Panc1 (cell line): Measurements from ENCODE around the gene RPS24. TPM values are rescaled to one million over a fixed set of nuclear protein-coding genes. Genes with fewer than 3 reads are reported as not detected.

Experiments
- ATAC-seq: fragments of 200-7000 bp; cut with Tn5 transposase; 2 replicates; pipeline ENCODE4 v1.9.1; 2020; ENCODE audit warnings: mild to moderate bottlenecking, moderate library complexity
- BruUV-seq: library from RNA; stranded (reverse); fragments of 400-500 nt; replicated peaks from 2 replicates; lab custom pipeline; 2021; lab: Mats Ljungman, UMichigan
- CTCF ChIA-PET: fragments of 300-600 bp; sonication (Branson Sonifier 250); formaldehyde crosslinking; loops from one replicate; lab custom pipeline; 2022; ENCODE audit warnings: antibody characterized with exemption; lab: Charles Lee
- POLR2A ChIA-PET: fragments of 300-600 bp; sonication (Branson Sonifier 250); formaldehyde crosslinking; loops from one replicate; lab custom pipeline; 2022; ENCODE audit warnings: antibody characterized with exemption; lab: Charles Lee
- DNase-seq: peaks from one replicate; pipeline ENCODE4 v3.0.0-alpha.2; 2010; ENCODE audit warnings: low read depth, low spot score
- H3K27ac ChIP-seq: 2 replicates; pipeline ENCODE4 v1.5.1; 2011; ENCODE audit warnings: mild to moderate bottlenecking, low read length, inconsistent platforms
- H3K27me3 ChIP-seq: fragments of 200-500 bp; sonication (Bioruptor generic); 2 replicates; pipeline ENCODE4 v1.6.0; 2014; ENCODE audit warnings: low read length, inconsistent platforms; ENCODE audit not compliant: control insufficient read depth, insufficient read depth
- H3K36me3 ChIP-seq: fragments of 200-500 bp; sonication (Bioruptor generic); 2 replicates; pipeline ENCODE4 v1.5.1; 2014; ENCODE audit warnings: inconsistent platforms, mild to moderate bottlenecking, low read length, moderate library complexity; ENCODE audit not compliant: control insufficient read depth, insufficient read depth
- H3K4me1 ChIP-seq: 2 replicates; pipeline ENCODE4 v1.5.1; 2011; ENCODE audit warnings: inconsistent platforms, mild to moderate bottlenecking, low read length, moderate library complexity; ENCODE audit not compliant: control insufficient read depth, insufficient read depth
- H3K4me3 ChIP-seq, 2 experiments: 2 replicates each; pipeline ENCODE4 v1.5.1; 2011 to 2012; ENCODE audit warnings: low read depth in 2 of 2, low read length in 2 of 2, mild to moderate bottlenecking in 2 of 2, inconsistent platforms in 1 of 2, moderate library complexity in 1 of 2
- H3K9me3 ChIP-seq: fragments of 200-500 bp; sonication (Bioruptor generic); 2 replicates; pipeline ENCODE4 v1.5.1; 2014; ENCODE audit warnings: low read depth, mild to moderate bottlenecking, inconsistent platforms, low read length, moderate library complexity; ENCODE audit not compliant: control insufficient read depth, insufficient read depth
- POLR2AphosphoS5 ChIP-seq: IDR thresholded peaks from 2 replicates; pipeline ENCODE4 v1.6.1; 2012; ENCODE audit warnings: mild to moderate bottlenecking, low read depth, low read length, moderate library complexity
- SIN3A ChIP-seq: IDR thresholded peaks from 2 replicates; pipeline ENCODE4 v1.6.1; 2012; ENCODE audit warnings: low read depth, mild to moderate bottlenecking, low read length, moderate library complexity, borderline replicate concordance; ENCODE audit not compliant: insufficient read depth
- TCF7L2 ChIP-seq: IDR thresholded peaks from 2 replicates; pipeline ENCODE4 v1.6.1; 2011; ENCODE audit warnings: mild to moderate bottlenecking, low read depth, low read length, inconsistent platforms
- in situ Hi-C: cut with HindIII; loops from 2 replicates; pipeline ENCODE4 v1.10.0; 2016; ENCODE audit warnings: low sequenced_read_pairs, low pct_unique_long_range_greater_than_20kb
- intact Hi-C: fragments of 100-400 bp; cut with micrococcal nuclease; formaldehyde crosslinking; loops from one replicate; pipeline ENCODE4 v1.10.0; 2022; ENCODE audit not compliant: unreplicated experiment
- total RNA-seq: library from RNA; stranded (reverse); gene quantifications from one replicate; pipeline ENCODE4 v1.2.1, GENCODE V29; 2021; ENCODE audit not compliant: unreplicated experiment
- TF ChIP-seq, protein P1 (sequence below): fragments of 450-650 bp; IDR thresholded peaks from 2 replicates; pipeline ENCODE4 v1.5.1; 2017; ENCODE audit warnings: mild to moderate bottlenecking
- TF ChIP-seq, protein P2 (sequence below), 2 experiments: IDR thresholded peaks; 2 replicates each; pipeline ENCODE4 v1.6.1; 2011 to 2012; ENCODE audit warnings: low read depth in 2 of 2, control low read depth in 1 of 2, low read length in 1 of 2, mild to moderate bottlenecking in 1 of 2, moderate library complexity in 1 of 2; ENCODE audit not compliant: insufficient read depth in 1 of 2

Gene RPS24
- total RNA-seq, 1 experiment from 2014 or later = 1,400 TPM

DNA sequence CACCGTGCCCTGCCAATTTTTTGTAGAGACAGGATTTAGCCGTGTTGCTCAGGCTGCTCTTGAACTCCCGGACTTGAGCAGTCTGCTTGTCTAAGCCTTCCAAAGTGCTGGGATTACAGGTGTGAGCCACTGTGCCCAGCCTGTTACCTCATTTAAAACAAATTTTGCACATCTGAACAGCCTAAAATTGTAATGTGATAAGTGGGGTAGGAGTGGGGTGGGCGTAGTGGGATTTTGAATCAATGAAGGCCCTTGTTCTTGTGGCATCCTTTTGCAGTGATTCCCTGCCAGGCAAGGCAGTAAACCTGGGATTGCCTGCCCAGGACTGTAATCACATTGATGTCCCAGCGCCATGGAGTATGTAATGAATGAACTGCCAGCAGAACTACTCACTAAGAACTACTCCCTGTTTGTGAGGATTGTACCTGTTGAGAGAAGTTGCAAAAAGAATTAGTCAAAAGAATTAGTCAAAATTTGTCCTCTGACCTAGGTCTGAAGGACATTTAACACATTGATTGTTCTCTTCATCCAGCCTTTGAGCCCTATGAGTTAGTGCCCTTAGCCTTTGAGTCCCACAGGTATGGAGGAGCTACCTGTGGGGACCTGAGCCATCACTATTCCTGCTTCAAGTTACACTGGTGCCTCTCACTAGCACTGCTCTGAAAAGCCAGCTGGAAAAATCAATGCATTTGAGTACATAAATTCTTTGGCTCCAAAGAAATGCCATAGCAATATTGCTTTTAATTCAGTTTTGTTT, 5.3 kb downstream of the RPS24 start:
- TF ChIP-seq TCF7L2 (no peak), POLR2AphosphoS5 (no peak), SIN3A (no peak)
- TF ChIP-seq, protein P1, sequence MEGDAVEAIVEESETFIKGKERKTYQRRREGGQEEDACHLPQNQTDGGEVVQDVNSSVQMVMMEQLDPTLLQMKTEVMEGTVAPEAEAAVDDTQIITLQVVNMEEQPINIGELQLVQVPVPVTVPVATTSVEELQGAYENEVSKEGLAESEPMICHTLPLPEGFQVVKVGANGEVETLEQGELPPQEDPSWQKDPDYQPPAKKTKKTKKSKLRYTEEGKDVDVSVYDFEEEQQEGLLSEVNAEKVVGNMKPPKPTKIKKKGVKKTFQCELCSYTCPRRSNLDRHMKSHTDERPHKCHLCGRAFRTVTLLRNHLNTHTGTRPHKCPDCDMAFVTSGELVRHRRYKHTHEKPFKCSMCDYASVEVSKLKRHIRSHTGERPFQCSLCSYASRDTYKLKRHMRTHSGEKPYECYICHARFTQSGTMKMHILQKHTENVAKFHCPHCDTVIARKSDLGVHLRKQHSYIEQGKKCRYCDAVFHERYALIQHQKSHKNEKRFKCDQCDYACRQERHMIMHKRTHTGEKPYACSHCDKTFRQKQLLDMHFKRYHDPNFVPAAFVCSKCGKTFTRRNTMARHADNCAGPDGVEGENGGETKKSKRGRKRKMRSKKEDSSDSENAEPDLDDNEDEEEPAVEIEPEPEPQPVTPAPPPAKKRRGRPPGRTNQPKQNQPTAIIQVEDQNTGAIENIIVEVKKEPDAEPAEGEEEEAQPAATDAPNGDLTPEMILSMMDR = no peak
- TF ChIP-seq, protein P2, sequence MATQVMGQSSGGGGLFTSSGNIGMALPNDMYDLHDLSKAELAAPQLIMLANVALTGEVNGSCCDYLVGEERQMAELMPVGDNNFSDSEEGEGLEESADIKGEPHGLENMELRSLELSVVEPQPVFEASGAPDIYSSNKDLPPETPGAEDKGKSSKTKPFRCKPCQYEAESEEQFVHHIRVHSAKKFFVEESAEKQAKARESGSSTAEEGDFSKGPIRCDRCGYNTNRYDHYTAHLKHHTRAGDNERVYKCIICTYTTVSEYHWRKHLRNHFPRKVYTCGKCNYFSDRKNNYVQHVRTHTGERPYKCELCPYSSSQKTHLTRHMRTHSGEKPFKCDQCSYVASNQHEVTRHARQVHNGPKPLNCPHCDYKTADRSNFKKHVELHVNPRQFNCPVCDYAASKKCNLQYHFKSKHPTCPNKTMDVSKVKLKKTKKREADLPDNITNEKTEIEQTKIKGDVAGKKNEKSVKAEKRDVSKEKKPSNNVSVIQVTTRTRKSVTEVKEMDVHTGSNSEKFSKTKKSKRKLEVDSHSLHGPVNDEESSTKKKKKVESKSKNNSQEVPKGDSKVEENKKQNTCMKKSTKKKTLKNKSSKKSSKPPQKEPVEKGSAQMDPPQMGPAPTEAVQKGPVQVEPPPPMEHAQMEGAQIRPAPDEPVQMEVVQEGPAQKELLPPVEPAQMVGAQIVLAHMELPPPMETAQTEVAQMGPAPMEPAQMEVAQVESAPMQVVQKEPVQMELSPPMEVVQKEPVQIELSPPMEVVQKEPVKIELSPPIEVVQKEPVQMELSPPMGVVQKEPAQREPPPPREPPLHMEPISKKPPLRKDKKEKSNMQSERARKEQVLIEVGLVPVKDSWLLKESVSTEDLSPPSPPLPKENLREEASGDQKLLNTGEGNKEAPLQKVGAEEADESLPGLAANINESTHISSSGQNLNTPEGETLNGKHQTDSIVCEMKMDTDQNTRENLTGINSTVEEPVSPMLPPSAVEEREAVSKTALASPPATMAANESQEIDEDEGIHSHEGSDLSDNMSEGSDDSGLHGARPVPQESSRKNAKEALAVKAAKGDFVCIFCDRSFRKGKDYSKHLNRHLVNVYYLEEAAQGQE (IDR thresholded peaks at IDR 0.05; ENCODE audit: insufficient read depth in 1 of 2, low read depth in 2 of 2, low read length in 1 of 2) = no peak
- DNase-seq (no peak), ATAC-seq (no peak)
- H3K27ac ChIP-seq = no peak overlapping the region
- intact Hi-C loops (no loop called here), in situ Hi-C loops (no loop called here)
- H3K36me3 ChIP-seq = peaks cover 75% of the 10 kb centered on the region
- ChIA-PET CTCF (no interaction called here), POLR2A (interaction anchor here (0.6 to 0.7 kb wide), 2 partner anchors 1158 to 1277 kb away, joined by 3 to 4 read pairs; no protein-coding TSS in a partner anchor)
- no peaks in the 10 kb centered on the region for H3K9me3 ChIP-seq
- BruUV-seq = no TSS peak
- H3K27me3 ChIP-seq = no peaks in the 10 kb centered on the region
- peaks cover 61% of the 10 kb centered on the region for H3K4me1 ChIP-seq
- no peak overlapping the region for H3K4me3 ChIP-seq

DNA sequence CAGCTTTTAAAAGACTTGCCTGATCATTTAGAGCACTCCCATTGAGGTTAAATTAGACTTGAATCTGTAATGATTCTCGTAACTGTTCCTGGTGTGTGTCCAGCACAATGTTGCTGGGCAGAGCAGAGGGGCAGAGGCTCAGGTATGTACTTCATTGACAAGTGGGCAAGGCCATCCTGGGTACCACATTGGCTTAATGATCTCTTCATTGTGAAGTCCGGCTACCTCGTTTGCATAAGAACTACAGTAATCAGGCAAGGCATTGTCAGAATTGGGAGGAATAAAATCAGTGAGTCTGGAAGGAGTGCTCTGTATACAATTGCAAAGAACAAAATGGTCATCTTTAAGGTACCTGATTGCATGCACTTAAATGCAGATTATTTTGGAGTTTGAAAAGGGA, 6.1 kb downstream of the RPS24 start:
- DNase-seq = no peak
- POLR2A ChIA-PET = no interaction called here
- Histone ChIP-seq H3K27ac (no peak overlapping the region), H3K4me1 (peaks cover 67% of the 10 kb centered on the region), H3K27me3 (no peaks in the 10 kb centered on the region), H3K4me3 (no peak overlapping the region), H3K9me3 (no peaks in the 10 kb centered on the region), H3K36me3 (peaks cover 70% of the 10 kb centered on the region)
- no peak for ATAC-seq
- in situ Hi-C loops (no loop called here), intact Hi-C loops (no loop called here)
- TF ChIP-seq SIN3A = no peak
- CTCF ChIA-PET = no interaction called here
- TSS peak; percentile 0 for BruUV-seq
